Measurements from ENCODE around the gene HCST.
A peak's percentile ranks its signal among the peaks of the same experiment; 100 is the strongest.
"Not testable (repeated sequence)": the region's sequence is repeated elsewhere in the genome, so short reads cannot be mapped to it uniquely, and the experiment has no call there.

The HCST gene

DNA sequence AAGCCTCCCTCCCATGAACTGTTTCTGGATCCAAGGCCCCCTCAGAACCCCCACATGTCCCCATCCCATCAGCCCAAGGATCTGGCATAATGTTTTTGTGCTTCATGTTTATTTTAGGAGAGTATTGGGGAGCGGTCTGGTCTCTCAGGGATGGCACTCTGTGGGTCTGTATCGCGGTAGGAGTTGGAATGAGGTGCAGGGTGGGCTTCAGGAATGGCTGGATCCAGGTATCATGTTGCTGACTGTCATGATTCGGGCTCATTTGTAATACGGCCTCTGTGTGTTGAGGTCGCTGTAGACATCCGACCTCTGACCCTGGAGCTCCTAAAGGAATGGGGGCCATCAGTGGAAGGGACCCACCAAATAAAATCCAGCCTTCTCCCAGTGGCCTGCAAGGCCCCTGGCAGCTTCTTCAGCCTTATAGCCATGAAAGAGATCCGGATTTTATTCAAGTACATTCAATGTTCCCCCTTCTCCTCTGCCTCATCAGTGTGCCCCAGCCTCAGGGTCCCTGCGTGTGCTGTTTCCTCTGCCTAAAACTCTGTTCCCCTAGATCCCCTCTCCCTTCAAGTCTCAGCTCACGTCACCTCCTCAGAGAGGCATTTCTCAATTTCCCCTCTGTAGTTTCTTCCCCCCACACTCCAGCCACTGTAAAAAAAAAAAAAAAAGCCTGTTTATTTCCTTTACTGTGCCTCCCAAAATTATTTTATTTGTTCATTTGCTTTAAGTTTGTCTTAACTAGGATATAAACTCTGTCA is 2.2 kb downstream of the HCST start:
- DNase-seq (ENCODE audit: low read depth) = no peak

DNA sequence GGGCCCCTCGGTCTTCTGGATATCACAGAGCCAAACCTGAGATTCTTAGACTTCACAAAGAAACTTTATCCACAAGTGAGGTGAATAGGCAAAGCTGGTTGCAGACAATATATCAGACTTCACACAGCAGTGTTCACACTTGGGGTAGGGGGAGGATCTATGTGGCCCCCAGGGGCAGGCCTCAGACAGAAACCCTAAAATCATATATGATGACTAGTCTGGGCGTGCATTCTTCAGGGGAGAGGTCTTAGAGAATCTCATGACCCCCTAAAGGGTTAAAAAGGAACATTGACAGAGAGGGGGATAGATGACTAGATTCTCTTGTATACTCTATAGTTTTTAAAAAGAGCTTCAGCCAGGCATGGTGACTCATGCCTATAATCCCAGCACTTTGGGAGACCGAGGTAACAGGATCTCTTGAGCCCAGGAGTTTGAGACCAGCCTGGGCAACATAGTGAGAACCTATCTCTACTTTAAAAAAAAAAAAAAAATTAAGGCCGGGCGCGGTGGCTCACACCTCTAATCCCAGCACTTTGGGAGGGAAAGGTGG is 2.9 kb downstream of the HCST start:
- no peak for DNase-seq (ENCODE audit: low read depth)

- DNase-seq (ENCODE audit: low read depth) = no peak
These were observed 5.0 kb downstream of the HCST start for GRCh38 chr19:35907377-35907745.

DNA sequence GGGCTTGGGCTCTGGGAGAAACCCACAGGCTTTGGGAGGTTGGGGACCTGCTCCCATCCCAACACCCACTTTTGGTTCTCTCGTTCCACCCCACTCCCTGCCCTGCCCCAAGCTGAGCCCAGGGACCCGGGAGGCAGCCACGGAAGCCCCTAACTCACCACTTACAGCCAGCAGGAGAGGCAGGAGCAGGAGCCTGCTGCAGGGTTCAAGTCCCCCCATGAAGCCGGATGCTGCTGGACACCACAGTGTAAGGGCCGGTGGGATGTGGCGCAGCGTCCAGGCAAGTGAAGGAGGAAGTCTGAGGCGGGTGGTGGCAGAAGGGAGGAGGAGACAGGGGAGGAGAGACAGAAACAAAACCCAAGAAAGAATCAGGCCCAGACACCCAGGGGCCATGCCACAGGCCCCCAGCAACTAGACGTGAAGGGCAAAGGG is 5.7 kb downstream of the HCST start, which contains the start of gene TYROBP:
TSS of gene TYROBP (minus strand) at position 286 of the 432 bp plus-strand sequence. CDS start at position 219, 67 bp downstream.
- no peak for DNase-seq (ENCODE audit: low read depth)

DNA sequence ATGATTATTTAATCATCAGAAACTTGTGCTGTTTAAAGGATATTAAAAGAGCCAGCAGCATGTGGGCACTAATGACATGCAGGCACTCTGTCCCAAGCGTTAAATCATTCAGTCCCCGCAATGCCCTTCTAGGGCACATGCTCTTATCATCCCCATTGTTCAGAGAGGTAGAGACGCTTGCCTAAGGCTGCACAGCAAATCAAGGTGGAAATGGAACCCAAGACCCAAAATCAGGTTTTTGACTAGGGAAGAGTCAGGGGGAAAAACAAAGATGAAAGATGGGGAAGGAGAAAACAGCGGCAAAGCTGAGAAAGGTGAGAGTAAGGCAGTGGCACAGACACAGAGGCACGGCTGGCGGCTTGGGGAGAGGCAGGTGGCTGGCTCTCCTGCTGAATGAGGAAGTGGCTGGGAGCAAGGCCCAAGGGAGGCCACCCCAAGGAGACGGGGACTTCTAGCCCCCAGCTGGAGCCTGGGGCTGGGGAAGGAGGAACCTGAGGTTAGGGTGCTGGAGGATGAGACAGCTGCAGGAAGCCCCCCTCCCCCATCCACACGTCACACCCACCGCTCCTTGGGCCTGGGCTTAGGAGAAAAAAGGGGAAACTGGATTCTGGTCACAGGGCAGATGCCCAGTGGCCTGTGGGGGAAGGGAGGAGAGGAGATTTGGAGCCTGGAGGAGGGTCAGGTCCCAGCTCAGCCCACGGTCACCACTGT is 6.8 kb downstream of the HCST start:
- no peak for DNase-seq (ENCODE audit: low read depth)

GRCh38 chr19:35909684-35910035 is 7.3 kb downstream of the HCST start:
- no peak for DNase-seq (ENCODE audit: low read depth)

GRCh38 chr19:35910355-35910754 is 8.0 kb downstream of the HCST start:
- not testable (repeated sequence) for DNase-seq (ENCODE audit: low read depth)

GRCh38 chr19:35911173-35911572 is 8.8 kb downstream of the HCST start:
- DNase-seq (ENCODE audit: low read depth) = no peak

- DNase-seq (ENCODE audit: low read depth) = peak; percentile 18
These were observed 9.5 kb downstream of the HCST start for GRCh38 chr19:35911790-35912189.

- DNase-seq (ENCODE audit: low read depth) = no peak
These were observed 11.3 kb downstream of the HCST start for GRCh38 chr19:35913589-35913988.

DNA sequence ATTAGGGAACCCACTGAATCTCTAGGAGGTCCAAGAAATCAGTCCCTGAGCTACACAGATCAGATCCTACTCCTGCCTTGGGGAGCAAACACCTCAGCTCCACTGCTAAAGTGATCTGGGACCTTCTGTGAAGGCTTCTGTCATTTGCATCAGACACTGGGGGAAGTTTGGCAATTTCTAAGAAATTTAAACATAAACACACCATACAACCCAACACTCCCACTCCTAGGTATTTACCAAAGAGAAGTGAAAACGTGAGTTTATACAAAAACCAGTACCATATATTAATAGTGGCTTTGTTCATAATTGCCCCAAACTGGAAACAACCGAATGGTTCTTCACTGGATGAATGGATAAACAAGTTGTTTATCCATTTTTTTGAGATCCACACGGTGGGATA is 13.1 kb downstream of the HCST start:
- DNase-seq (ENCODE audit: low read depth) = no peak

DNA sequence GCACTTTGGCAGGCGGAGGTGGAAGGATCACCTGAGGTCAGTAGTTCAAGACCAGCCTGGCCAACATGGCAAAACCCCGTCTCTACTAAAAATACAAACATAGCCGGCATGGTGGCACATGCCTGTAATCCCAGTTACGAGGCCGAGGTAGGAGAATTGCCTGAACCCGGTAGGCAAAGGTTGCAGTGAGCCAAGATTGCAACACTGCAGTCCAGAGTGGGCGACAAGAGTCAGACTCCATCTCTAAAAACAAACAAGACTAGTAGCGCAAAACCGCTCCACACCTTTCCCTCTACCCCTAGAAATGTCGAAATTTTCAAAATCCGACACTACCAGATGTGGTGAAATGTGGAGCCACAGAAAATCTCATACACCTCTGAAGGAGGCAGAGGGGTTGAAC is 17.0 kb downstream of the HCST start:
- no peak for DNase-seq (ENCODE audit: low read depth)

DNA sequence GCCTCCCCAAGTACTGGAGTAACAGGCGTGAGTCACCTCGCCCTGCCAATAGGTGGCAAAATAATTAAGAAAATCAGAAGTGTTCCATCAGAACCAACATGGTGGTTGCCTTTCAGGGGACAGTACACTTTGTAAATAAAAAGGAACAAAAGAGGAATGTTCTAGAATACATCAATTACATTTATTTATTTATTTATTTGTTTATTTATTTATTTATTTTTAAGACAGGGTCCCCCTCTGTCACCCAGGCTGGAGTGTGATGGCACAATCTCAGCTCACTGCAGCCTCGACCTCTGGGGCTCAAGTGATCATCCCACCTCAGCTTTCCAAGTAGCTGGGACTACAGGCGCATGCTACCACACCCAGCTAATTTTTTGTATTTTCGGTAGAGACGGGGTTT is 18.7 kb downstream of the HCST start:
- DNase-seq (ENCODE audit: low read depth) = no peak

DNA sequence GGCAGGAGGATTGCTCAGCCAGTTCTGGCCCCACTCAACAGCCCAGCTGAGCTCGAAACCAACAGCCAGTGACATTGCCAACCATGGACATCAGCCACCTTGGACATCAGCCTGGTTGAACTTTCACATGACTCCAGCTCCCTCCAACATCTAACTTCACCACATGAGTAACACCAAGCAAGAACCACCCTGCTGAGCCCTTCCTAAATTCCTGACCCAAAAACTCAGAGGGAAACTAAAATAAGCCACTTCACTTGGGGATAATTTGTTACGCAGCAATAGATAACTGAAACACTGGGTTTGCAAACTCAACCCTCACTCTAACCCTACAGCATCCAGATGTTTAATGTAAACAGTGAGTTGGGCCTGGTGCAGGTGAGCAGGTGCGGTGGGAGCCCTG is 23.2 kb downstream of the HCST start:
- DNase-seq (ENCODE audit: low read depth) = no peak

DNA sequence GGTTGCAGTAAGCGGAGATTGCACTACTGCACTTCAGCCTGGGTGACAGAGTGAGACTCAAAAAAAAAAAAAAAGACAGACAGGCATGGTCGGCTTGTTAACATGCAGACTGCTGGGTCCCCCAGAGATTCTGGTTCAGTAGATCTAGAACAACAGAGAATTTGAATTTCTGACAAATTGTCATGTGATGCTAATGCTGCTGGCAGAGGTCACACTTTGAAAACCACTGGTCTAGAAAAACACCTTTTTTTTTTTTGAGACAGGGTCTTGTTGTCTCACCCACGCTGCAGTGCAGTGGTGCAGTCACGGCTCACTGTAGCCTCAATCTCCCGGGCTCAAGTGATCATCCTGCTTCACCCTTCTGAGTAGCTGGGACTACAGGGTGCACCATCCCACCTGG is 26.2 kb downstream of the HCST start:
- no peak for DNase-seq (ENCODE audit: low read depth)

DNA sequence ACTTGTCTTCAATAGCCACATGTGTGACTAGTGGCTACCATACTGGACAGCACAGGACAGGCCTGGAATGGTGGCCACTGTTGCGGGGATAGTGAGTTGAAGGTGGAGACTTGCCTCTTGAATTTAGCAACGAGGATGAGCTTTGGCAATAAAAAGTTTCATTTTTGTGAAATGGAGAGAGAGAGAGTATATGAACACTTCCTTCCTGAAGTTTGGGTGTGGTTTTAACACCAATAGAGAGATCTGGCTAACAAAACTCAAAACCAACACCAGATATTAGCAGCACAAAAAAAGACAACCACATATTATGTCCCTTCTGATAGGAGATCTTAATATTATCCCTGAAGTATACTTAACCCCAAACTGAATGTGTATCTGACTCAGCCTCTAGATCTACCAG is 27.5 kb downstream of the HCST start:
- no peak for DNase-seq (ENCODE audit: low read depth)

DNA sequence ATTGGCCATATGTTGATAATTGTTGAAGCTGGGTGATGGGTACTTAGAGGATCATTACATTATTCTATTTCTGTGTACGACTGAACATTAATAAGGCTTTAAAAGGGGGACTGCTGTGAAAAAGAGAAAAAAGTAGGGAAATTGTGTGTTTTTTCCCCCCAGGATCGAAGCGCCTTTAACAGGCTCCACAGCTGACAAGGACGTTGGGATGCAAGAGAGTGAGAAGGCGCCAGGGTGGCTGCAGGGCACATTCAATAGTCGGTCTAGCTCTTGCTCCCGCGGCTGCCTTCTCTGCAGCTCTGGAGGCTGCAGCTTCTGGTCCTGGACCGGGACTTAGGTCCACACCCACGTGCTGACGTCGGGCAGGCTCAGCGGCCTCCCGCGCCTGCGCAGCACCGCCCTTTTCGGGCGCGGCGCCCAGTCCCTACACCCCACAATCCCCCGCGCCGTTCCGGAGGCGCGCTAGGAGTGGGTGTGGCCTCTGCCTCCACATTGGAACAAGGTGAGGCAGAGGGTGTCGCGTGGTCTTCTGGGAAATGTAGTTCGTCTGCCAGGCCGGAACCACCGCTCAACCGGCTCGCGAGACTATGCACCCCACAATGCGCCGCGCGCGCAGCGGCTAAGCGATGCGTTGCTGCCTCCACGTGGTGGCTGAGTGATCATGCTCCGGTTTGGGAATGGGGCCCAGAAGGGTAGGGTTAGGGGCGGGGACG is 29.0 kb downstream of the HCST start:
- DNase-seq (ENCODE audit: low read depth) = peak; percentile 99

DNA sequence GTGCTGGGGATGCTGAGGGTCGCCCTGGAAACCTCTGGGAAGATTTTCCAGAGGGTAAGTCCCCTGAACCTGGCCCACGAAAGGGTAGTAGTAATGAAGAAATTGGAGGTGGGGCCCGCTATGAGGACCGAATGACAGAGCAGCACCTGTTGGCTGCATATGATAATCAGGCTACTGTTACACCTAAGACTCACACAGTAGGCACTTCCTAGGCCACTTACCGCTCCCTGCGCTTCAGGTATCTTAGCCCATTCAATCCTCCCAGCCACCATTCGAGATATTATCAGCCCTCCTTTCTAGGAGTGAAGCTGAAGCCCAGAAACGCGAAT is 29.5 kb downstream of the HCST start:
- DNase-seq (ENCODE audit: low read depth) = no peak

GRCh38 chr19:35932291-35932936 is 30.1 kb downstream of the HCST start:
- no peak for DNase-seq (ENCODE audit: low read depth)

DNA sequence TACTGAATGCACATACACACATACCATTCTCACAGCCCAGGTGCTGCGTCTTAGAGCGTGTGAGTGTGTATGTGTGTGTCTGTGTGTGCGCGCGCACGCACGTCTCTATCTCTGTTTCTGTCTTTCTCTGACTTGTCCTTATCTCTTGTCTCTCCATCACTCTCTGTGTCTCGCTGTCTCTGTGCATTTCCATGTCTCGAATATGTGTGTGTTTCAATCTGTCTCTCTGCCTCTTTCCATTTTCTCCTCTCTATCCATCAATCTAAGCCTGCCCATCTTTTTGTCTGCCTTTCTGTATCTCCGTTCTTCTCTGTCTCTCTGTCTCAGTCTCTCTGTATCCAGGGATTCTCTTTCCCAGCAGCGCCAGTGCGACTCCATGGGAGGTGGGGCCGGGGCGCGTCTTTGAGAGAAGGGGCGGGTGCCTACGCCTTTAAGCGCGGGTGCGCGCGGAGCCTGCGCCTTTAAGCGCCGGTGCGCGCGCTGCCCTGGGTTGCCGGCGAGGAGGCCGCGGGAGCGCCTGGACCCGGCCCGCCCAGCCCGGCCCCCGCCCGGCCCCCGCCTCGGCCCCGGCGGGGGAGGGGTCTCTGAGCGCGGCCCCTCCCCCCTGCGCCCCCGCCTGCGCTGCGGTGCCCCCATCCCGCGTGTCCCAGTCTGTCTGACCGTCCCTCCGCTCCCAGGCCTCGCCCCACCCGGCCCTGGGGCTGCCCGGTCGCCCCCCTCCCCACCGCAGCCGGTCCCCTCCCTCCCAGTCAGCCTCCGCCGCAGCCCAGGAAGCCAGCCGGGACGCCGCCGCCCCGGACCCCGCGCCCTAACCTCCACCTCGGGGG is 33.8 kb downstream of the HCST start, which contains the start of gene LRFN3:
TSS of gene LRFN3 (plus strand) at position 464 of the 827 bp plus-strand sequence. CDS start 3,052 bp downstream, outside the sequence.
- peak; percentile 66 for DNase-seq (ENCODE audit: low read depth)

GRCh38 chr19:35936738-35937268 is 34.5 kb downstream of the HCST start:
- DNase-seq (ENCODE audit: low read depth) = no peak
